Neuronal stem cell (in vitro differentiated cells): Measurements from ENCODE around the gene AAGAB.
A peak's percentile ranks its signal among the peaks of the same experiment; 100 is the strongest.

ENCODE experiments used
- DNase-seq: peaks from one replicate; pipeline ENCODE4 v3.0.0-alpha.2; 2013; ENCODE audit warnings: low spot score
- H2AFZ ChIP-seq: one replicate; pipeline ENCODE4 v1.6.1; 2013; ENCODE audit warnings: mild to moderate bottlenecking, low read length, inconsistent platforms
- H2AK5ac ChIP-seq: 2 replicates; pipeline ENCODE4 v1.6.1; 2013; ENCODE audit warnings: low read depth, mild to moderate bottlenecking, inconsistent platforms, low read length, moderate library complexity, mixed read lengths
- H2BK120ac ChIP-seq: 2 replicates; pipeline ENCODE4 v1.6.1; 2013; ENCODE audit warnings: low read depth, mild to moderate bottlenecking, inconsistent platforms, low read length, moderate library complexity, mixed read lengths
- H2BK12ac ChIP-seq: one replicate; pipeline ENCODE4 v1.6.1; 2013; ENCODE audit warnings: low read length, inconsistent platforms
- H2BK15ac ChIP-seq: 2 replicates; pipeline ENCODE4 v1.6.1; 2013; ENCODE audit warnings: mild to moderate bottlenecking, low read length, inconsistent platforms, mixed read lengths
- H2BK5ac ChIP-seq: one replicate; pipeline ENCODE4 v1.6.1; 2013; ENCODE audit warnings: inconsistent platforms, mild to moderate bottlenecking, low read length, moderate library complexity
- H3K14ac ChIP-seq: one replicate; pipeline ENCODE4 v1.6.1; 2013; ENCODE audit warnings: low read length, inconsistent platforms
- H3K18ac ChIP-seq: 2 replicates; pipeline ENCODE4 v1.6.1; 2013; ENCODE audit warnings: low read length, inconsistent platforms
- H3K23ac ChIP-seq: 2 replicates; pipeline ENCODE4 v1.6.1; 2013; ENCODE audit warnings: low read depth, mild to moderate bottlenecking, mixed read lengths, low read length, inconsistent platforms; ENCODE audit not compliant: poor library complexity
- H3K27ac ChIP-seq: replicated peaks from 3 replicates; pipeline ENCODE4 v1.5.1; 2013; ENCODE audit warnings: low read length, inconsistent platforms
- H3K27me3 ChIP-seq, 3 experiments: 2 replicates each; pipeline ENCODE4 v1.6.1; 2013; ENCODE audit warnings: low read length in 3 of 3, mild to moderate bottlenecking in 2 of 3, inconsistent platforms in 1 of 3, low read depth in 1 of 3, mixed read lengths in 1 of 3, moderate library complexity in 1 of 3; ENCODE audit not compliant: control insufficient read depth in 3 of 3, insufficient read depth in 3 of 3
- H3K36me3 ChIP-seq, 2 donors: replicated peaks in 1 of 2; 2 replicates each; pipeline ENCODE4 v1.6.1; 2013; ENCODE audit warnings: low read length in 2 of 2; ENCODE audit not compliant: control insufficient read depth in 2 of 2, insufficient read depth in 2 of 2
- H3K4ac ChIP-seq: 2 replicates; pipeline ENCODE4 v1.6.1; 2013; ENCODE audit warnings: inconsistent platforms, mild to moderate bottlenecking, low read length, moderate library complexity
- H3K4me1 ChIP-seq, 2 donors: 1 replicate in 1 of 2; 2 replicates in 1 of 2; pipeline ENCODE4 v1.6.1; 2013; ENCODE audit warnings: low read length in 2 of 2, low read depth in 1 of 2; ENCODE audit not compliant: control insufficient read depth in 2 of 2, insufficient read depth in 1 of 2
- H3K4me2 ChIP-seq: one replicate; pipeline ENCODE4 v1.6.1; 2013; ENCODE audit warnings: mild to moderate bottlenecking, low read length, inconsistent platforms; ENCODE audit not compliant: insufficient read depth, poor library complexity, severe bottlenecking
- H3K4me3 ChIP-seq, 2 donors: 2 replicates each; pipeline ENCODE4 v1.5.1; 2013; ENCODE audit warnings: low read length in 2 of 2, mild to moderate bottlenecking in 2 of 2, inconsistent platforms in 1 of 2, moderate library complexity in 1 of 2
- H3K79me1 ChIP-seq: one replicate; pipeline ENCODE4 v1.6.1; 2013; ENCODE audit warnings: low read depth, mild to moderate bottlenecking, inconsistent platforms, low read length, moderate library complexity
- H3K9ac ChIP-seq: one replicate; pipeline ENCODE4 v1.6.1; 2013; ENCODE audit warnings: mild to moderate bottlenecking, low read depth, low read length, inconsistent platforms; ENCODE audit not compliant: poor library complexity
- H3K9me3 ChIP-seq, 2 donors: replicated peaks in 1 of 2; 2 replicates each; pipeline versions ENCODE3 to v1.6.1; 2013; ENCODE audit warnings: low read length in 2 of 2, mild to moderate bottlenecking in 2 of 2, inconsistent platforms in 1 of 2, low read depth in 1 of 2, mixed read lengths in 1 of 2, moderate library complexity in 1 of 2; ENCODE audit not compliant: control insufficient read depth in 2 of 2, insufficient read depth in 1 of 2
- H4K8ac ChIP-seq: one replicate; pipeline ENCODE4 v1.6.1; 2013; ENCODE audit warnings: low read depth, mild to moderate bottlenecking, inconsistent platforms, low read length, moderate library complexity
- H4K91ac ChIP-seq: one replicate; pipeline ENCODE4 v1.6.1; 2013; ENCODE audit warnings: low read length, low read depth, mild to moderate bottlenecking, inconsistent platforms; ENCODE audit not compliant: poor library complexity
- WGBS, 2 donors: extraction: QIAGEN DNeasy Blood & Tissue Kit; methylation state at CpG; one replicate each; pipeline ENCODE4 v1.1.7; 2013; ENCODE audit warnings: missing lambda C conversion rate in 2 of 2, mixed read lengths in 1 of 2; ENCODE audit not compliant: insufficient read length in 2 of 2, insufficient replicate concordance in 1 of 2; ENCODE audit errors: extremely low coverage in 2 of 2; 5-methylcytosine and 5-hydroxymethylcytosine counted together

AAGAB gene

DNA sequence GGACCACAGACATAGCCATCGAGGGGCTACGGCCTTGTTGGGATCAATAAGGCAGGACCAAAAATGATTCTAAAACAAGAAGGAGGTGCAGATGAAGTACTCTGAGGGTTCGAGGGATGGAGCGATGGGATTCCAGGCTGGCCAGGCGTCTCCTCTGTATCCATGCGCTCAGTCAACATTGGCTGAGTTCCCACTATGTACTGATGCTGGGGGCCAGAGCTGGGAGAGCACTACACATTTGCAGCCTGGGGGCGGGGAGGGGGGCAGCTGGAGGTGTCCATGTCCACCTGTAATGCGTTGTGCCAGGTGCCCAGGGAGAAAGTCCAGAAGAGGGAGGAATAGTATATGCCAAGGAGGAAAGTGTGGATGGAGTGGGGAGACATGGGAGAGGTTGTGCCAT lies 81.5 kb downstream of the AAGAB start:
- no peak overlapping the region for H3K4ac ChIP-seq
- peaks cover 15 to 96% of the 10 kb centered on the region in 2 donors for H3K36me3 ChIP-seq
- H3K4me3 ChIP-seq, result no peak overlapping the region
- peaks cover 2% of the 10 kb centered on the region for H3K79me1 ChIP-seq
- no peak overlapping the region for H2BK120ac ChIP-seq
- no peak overlapping the region for H3K27ac ChIP-seq
- H4K91ac ChIP-seq, result no peak overlapping the region
- H3K4me1 ChIP-seq, result peaks cover 4 to 10% of the 10 kb centered on the region in 2 donors
- DNase-seq, result no peak
- no peak overlapping the region for H2BK15ac ChIP-seq
- peak overlapping the region; percentile 27 for H2BK5ac ChIP-seq
- H3K27me3 ChIP-seq, result no peaks in the 10 kb centered on the region
- no peak overlapping the region for H3K23ac ChIP-seq
- WGBS, 2 donors, result no CpG with 5 or more reads among the region's 8 CpGs
- no peak overlapping the region for H3K9ac ChIP-seq
- no peaks in the 10 kb centered on the region for H3K9me3 ChIP-seq
- no peak overlapping the region for H4K8ac ChIP-seq
- H2AFZ ChIP-seq, result no peak overlapping the region
- no peak overlapping the region for H3K4me2 ChIP-seq
- no peak overlapping the region for H3K14ac ChIP-seq
- H2AK5ac ChIP-seq, result no peak overlapping the region
- peak overlapping the region; percentile 32 for H3K18ac ChIP-seq
- H2BK12ac ChIP-seq, result no peak overlapping the region

DNA sequence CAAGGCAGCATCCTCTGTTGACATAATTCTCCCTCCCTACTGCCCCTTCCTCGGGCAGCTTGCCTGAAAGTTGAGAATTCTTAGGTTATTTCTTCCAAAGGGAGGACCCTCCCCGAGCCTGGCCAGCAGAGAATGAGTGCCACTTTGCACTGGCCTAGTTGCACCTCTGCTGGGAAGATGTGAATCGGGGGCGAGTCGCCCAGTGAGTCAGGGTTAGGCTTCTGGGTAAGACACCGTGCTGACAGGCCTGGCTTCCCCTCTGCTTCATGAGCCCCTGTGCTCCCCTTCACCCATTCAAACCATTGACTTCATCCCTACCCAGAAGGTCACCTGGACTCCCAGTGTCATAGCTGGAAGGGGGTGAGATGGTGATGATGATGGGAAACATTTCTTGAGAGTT lies 82.3 kb downstream of the AAGAB start:
- peaks cover 19 to 99% of the 10 kb centered on the region in 2 donors for H3K36me3 ChIP-seq
- no peak overlapping the region for H4K8ac ChIP-seq
- no peak overlapping the region for H4K91ac ChIP-seq
- WGBS, 2 donors, result no CpG with 5 or more reads among the region's 6 CpGs
- no peak overlapping the region for H3K14ac ChIP-seq
- H3K27ac ChIP-seq, result no peak overlapping the region
- H2AK5ac ChIP-seq, result no peak overlapping the region
- H2BK120ac ChIP-seq, result no peak overlapping the region
- no peak overlapping the region for H2BK5ac ChIP-seq
- H2BK12ac ChIP-seq, result no peak overlapping the region
- H3K4me3 ChIP-seq, result no peak overlapping the region
- no peaks in the 10 kb centered on the region for H3K9me3 ChIP-seq
- H3K27me3 ChIP-seq, result no peaks in the 10 kb centered on the region
- no peak overlapping the region for H3K4ac ChIP-seq
- H3K9ac ChIP-seq, result no peak overlapping the region
- H3K23ac ChIP-seq, result no peak overlapping the region
- no peak overlapping the region for H2BK15ac ChIP-seq
- H3K4me1 ChIP-seq, result peaks cover 2 to 6% of the 10 kb centered on the region in 2 donors
- H3K18ac ChIP-seq, result no peak overlapping the region
- peaks cover 2% of the 10 kb centered on the region for H3K79me1 ChIP-seq
- no peak overlapping the region for H3K4me2 ChIP-seq
- DNase-seq, result no peak
- no peak overlapping the region for H2AFZ ChIP-seq

DNA sequence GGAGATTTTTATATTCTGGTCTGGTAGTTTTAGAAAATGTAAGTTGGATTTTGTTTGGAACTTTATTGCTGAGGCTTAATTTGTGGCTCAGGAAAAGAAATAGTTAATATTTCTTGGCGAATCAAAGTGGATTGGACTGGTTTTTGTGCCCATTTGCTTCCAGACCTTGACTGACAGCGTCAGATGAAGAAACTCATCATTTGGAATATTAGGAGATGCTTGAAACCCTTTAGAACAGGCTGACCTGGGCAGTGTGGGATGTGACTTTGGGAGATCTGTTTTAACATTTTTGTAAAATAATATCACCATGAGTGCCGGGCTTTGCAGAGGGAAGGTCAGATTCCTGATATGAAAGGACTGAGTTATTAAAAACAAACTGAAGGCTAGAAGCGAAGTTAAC lies 83.0 kb downstream of the AAGAB start:
- Histone ChIP-seq H2AK5ac (no peak overlapping the region), H3K9ac (no peak overlapping the region), H3K79me1 (peaks cover 2% of the 10 kb centered on the region), H3K23ac (no peak overlapping the region), H3K4me1 (peaks cover 4% of the 10 kb centered on the region in 2 donors), H3K4me3 (no peak overlapping the region), H3K27me3 (no peaks in the 10 kb centered on the region), H2BK5ac (no peak overlapping the region), H3K4me2 (no peak overlapping the region), H2AFZ (no peak overlapping the region), H3K14ac (no peak overlapping the region), H3K4ac (no peak overlapping the region), H2BK12ac (no peak overlapping the region), H3K27ac (no peak overlapping the region), H2BK15ac (no peak overlapping the region), H3K36me3 (peaks cover 24 to 99% of the 10 kb centered on the region in 2 donors), H2BK120ac (no peak overlapping the region), H3K18ac (no peak overlapping the region), H4K91ac (no peak overlapping the region), H4K8ac (no peak overlapping the region), H3K9me3 (no peaks in the 10 kb centered on the region)
- DNase-seq, result no peak
- WGBS, 2 donors, result no CpG with 5 or more reads among the region's 4 CpGs

DNA sequence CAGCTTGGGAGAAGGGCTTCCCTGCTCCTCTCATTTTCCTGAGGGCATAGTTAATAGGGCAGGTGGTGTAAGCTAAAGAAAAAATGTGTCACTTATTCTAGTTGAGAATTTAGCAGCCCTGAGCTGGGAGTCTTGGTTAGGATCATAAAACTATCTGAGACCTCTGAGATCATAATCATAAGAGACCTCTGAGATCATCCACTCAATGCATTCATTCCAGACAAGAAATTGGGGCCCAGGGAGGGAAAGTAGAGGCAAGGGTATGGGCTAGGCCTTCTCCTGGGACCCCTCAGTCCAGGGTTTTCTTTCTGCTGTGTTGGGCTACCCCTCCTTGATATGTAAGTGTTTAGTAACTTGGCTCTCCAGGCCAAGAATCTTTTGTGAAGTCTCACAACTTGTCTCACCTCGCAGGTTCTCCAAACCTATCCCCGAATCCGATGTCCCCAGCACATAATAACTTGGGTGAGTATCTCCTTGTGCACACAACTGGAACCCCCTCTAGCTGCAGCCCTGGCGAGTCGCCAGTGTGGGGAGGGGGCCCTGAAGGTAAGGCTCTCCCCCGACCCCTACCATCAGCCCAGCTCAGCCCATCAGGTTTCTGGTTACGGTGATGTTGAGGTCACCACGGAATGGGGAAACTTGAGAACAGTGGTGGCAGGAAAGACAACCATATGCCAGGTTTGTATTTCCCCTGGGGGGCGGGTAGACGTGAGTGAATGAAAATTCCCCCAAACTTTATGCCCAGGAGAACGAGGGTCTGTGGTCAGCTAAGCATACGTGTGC lies 84.1 kb downstream of the AAGAB start:
- peaks cover 22 to 91% of the 10 kb centered on the region in 2 donors for H3K36me3 ChIP-seq
- H2BK5ac ChIP-seq, result no peak overlapping the region
- no peak overlapping the region for H2AK5ac ChIP-seq
- no CpG with 5 or more reads among the region's 12 CpGs for WGBS, 2 donors
- no peak for DNase-seq
- no peak overlapping the region for H3K14ac ChIP-seq
- H3K79me1 ChIP-seq, result peaks cover 2% of the 10 kb centered on the region
- peaks cover 11 to 14% of the 10 kb centered on the region in 2 donors for H3K4me1 ChIP-seq
- no peak overlapping the region for H3K4me3 ChIP-seq
- no peak overlapping the region for H3K27ac ChIP-seq
- H2BK15ac ChIP-seq, result no peak overlapping the region
- no peak overlapping the region for H2BK12ac ChIP-seq
- H2AFZ ChIP-seq, result no peak overlapping the region
- no peak overlapping the region for H4K8ac ChIP-seq
- H3K4ac ChIP-seq, result no peak overlapping the region
- H3K9ac ChIP-seq, result no peak overlapping the region
- no peaks in the 10 kb centered on the region for H3K27me3 ChIP-seq
- H2BK120ac ChIP-seq, result no peak overlapping the region
- no peaks in the 10 kb centered on the region for H3K9me3 ChIP-seq
- H3K4me2 ChIP-seq, result no peak overlapping the region
- no peak overlapping the region for H3K18ac ChIP-seq
- no peak overlapping the region for H4K91ac ChIP-seq
- H3K23ac ChIP-seq, result no peak overlapping the region
